Keratinocyte (primary cell): ENCODE results near the gene C1orf232. TPM values are rescaled to one million over a fixed set of nuclear protein-coding genes. Genes with fewer than 3 reads are reported as not detected.
A peak's percentile ranks its signal among the peaks of the same experiment; 100 is the strongest.

ENCODE experiments used
- DNase-seq: peaks from one replicate; pipeline ENCODE4 v3.0.0-alpha.2; 2011; ENCODE audit warnings: low read depth, missing footprints, low spot score
- FAIRE-seq: peaks from 2 replicates; lab custom pipeline; 2011; peaks lifted over from hg19 to GRCh38; lab: Jason Lieb, UNC
- H2AFZ ChIP-seq: 2 replicates; pipeline ENCODE4 v1.6.0; 2012; ENCODE audit warnings: low read length, control low read depth, inconsistent platforms; ENCODE audit not compliant: control insufficient read depth
- H3K27ac ChIP-seq: 2 replicates; pipeline ENCODE4 v1.5.1; 2011; ENCODE audit warnings: low read length; ENCODE audit not compliant: control insufficient read depth, insufficient read depth
- H3K27me3 ChIP-seq: 3 replicates; pipeline ENCODE4 v1.6.0; 2011; ENCODE audit warnings: low read length; ENCODE audit not compliant: control insufficient read depth, insufficient read depth; ENCODE audit errors: extremely low read depth
- H3K36me3 ChIP-seq, 2 experiments: 2 replicates in 1 of 2; 3 replicates in 1 of 2; pipeline ENCODE4 v1.5.1; 2011; ENCODE audit warnings: low read length in 2 of 2, mild to moderate bottlenecking in 1 of 2; ENCODE audit not compliant: control insufficient read depth in 2 of 2, insufficient read depth in 2 of 2; ENCODE audit errors: extremely low read depth in 1 of 2
- H3K4me1 ChIP-seq: 3 replicates; pipeline ENCODE4 v1.5.1; 2011; ENCODE audit warnings: low read length; ENCODE audit not compliant: control insufficient read depth, insufficient read depth; ENCODE audit errors: extremely low read depth
- H3K4me2 ChIP-seq: 3 replicates; pipeline ENCODE4 v1.6.0; 2011; ENCODE audit warnings: low read depth, low read length; ENCODE audit not compliant: control insufficient read depth, insufficient read depth; ENCODE audit errors: extremely low read depth
- H3K4me3 ChIP-seq, 3 experiments: fragments of 200-600 bp in 1 of 3; sonication (generic) in 1 of 3; 2 replicates in 2 of 3; 3 replicates in 1 of 3; pipeline ENCODE4 v1.5.1; 2011 to 2016; ENCODE audit warnings: low read length in 3 of 3, mild to moderate bottlenecking in 3 of 3, control low read depth in 2 of 3, inconsistent platforms in 1 of 3, low read depth in 1 of 3, mixed read lengths in 1 of 3, mixed run types in 1 of 3, moderate library complexity in 1 of 3; ENCODE audit not compliant: control insufficient read depth in 2 of 3, insufficient read depth in 2 of 3; ENCODE audit errors: extremely low read depth in 1 of 3
- H3K79me2 ChIP-seq: 2 replicates; pipeline ENCODE4 v1.6.0; 2012; ENCODE audit warnings: low read length; ENCODE audit not compliant: control insufficient read depth, insufficient read depth
- H3K9ac ChIP-seq: 3 replicates; pipeline ENCODE4 v1.6.0; 2011; ENCODE audit warnings: low read length; ENCODE audit not compliant: control insufficient read depth, insufficient read depth; ENCODE audit errors: extremely low read depth
- H3K9me1 ChIP-seq: 3 replicates; pipeline ENCODE4 v1.6.0; 2011; ENCODE audit warnings: low read length; ENCODE audit not compliant: control insufficient read depth, insufficient read depth; ENCODE audit errors: extremely low read depth
- H3K9me3 ChIP-seq: 2 replicates; pipeline ENCODE4 v1.5.1; 2012; ENCODE audit warnings: low read depth, low read length; ENCODE audit not compliant: control insufficient read depth
- H4K20me1 ChIP-seq: 3 replicates; pipeline ENCODE4 v1.6.0; 2011; ENCODE audit warnings: low read length; ENCODE audit not compliant: control insufficient read depth, insufficient read depth; ENCODE audit errors: extremely low read depth
- EZH2 ChIP-seq: IDR thresholded peaks from one replicate; pipeline ENCODE4 v1.6.1; 2012; ENCODE audit warnings: inconsistent platforms, mild to moderate bottlenecking, low read length, moderate library complexity
- dilution Hi-C: fragments of 300-500 bp; cut with MboI; formaldehyde crosslinking; loops from one replicate; pipeline ENCODE4 v1.7.0; 2020; ENCODE audit warnings: low sequenced_read_pairs; ENCODE audit not compliant: extremely low pct_ligation_motif_present
- polyA plus RNA-seq, 5 experiments: library from polyadenylated mRNA; depleted of rRNA in 3 of 5; stranded (reverse) in 3 of 5; stranded (forward) in 1 of 5; unstranded in 1 of 5; fragments of >200 nt; gene quantifications; 1 replicate in 1 of 5; 2 replicates in 3 of 5; 3 replicates in 1 of 5; pipeline versions ENCODE4 v1.2.1 to v1.2.3, GENCODE V29; 2011 to 2012; ENCODE audit warnings: missing spikeins in 2 of 5, low read depth in 1 of 5, low replicate concordance in 1 of 5
- TF ChIP-seq, protein P1 (sequence below), 3 experiments: IDR thresholded peaks in 1 of 3; conservative IDR thresholded peaks in 1 of 3; optimal IDR thresholded peaks in 1 of 3; 2 replicates in 2 of 3; 3 replicates in 1 of 3; pipeline versions ENCODE3 to v1.5.1; 2011; ENCODE audit warnings: low read length in 3 of 3, mild to moderate bottlenecking in 3 of 3, moderate library complexity in 2 of 3, control low read depth in 1 of 3, inconsistent platforms in 1 of 3; ENCODE audit not compliant: insufficient read depth in 2 of 3; ENCODE audit errors: extremely low read depth in 1 of 3

The C1orf232 gene
- polyA plus RNA-seq, 1 donor (not counting 4 experiments of a cell fraction or from before 2014, with no cell fraction given) = not detected

DNA sequence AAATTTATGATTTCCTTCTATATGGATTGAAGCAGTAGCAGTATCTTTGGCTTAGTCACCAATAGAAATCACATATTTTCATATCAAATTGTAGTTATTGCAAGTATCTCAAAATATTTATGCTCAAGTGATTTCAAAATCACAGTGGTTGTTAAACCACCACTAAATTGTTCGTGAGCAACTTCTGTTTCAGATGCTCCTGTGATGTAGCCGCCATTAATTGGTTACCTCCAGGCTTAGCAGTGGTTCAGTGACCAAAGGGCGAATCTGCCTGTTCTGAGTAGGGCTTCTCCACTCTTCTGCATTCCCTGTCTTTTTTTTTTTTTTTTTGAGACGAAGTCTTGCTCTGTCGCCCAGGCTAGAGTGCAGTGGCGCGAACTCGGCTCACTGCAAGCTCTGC lies 6.6 kb upstream of the C1orf232 start:
- Histone ChIP-seq H3K27me3 (no peaks in the 10 kb centered on the region), H4K20me1 (no peaks in the 10 kb centered on the region), H3K4me1 (peaks cover 24% of the 10 kb centered on the region), H2AFZ (no peak overlapping the region), H3K79me2 (peaks cover 21% of the 10 kb centered on the region), H3K9ac (no peak overlapping the region), H3K27ac (no peak overlapping the region), H3K9me1 (no peaks in the 10 kb centered on the region), H3K4me2 (no peak overlapping the region), H3K36me3 (peaks cover 4 to 11% of the 10 kb centered on the region in 2 experiments), H3K9me3 (no peaks in the 10 kb centered on the region), H3K4me3 (no peak overlapping the region)
- no peak for TF ChIP-seq EZH2
- TF ChIP-seq, protein P1, sequence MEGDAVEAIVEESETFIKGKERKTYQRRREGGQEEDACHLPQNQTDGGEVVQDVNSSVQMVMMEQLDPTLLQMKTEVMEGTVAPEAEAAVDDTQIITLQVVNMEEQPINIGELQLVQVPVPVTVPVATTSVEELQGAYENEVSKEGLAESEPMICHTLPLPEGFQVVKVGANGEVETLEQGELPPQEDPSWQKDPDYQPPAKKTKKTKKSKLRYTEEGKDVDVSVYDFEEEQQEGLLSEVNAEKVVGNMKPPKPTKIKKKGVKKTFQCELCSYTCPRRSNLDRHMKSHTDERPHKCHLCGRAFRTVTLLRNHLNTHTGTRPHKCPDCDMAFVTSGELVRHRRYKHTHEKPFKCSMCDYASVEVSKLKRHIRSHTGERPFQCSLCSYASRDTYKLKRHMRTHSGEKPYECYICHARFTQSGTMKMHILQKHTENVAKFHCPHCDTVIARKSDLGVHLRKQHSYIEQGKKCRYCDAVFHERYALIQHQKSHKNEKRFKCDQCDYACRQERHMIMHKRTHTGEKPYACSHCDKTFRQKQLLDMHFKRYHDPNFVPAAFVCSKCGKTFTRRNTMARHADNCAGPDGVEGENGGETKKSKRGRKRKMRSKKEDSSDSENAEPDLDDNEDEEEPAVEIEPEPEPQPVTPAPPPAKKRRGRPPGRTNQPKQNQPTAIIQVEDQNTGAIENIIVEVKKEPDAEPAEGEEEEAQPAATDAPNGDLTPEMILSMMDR (optimal IDR thresholded peaks at IDR 0.05 in 1 of 3, IDR thresholded peaks at IDR 0.05 in 1 of 3, conservative IDR thresholded peaks at IDR 0.05 in 1 of 3; ENCODE audit: extremely low read depth in 1 of 3, insufficient read depth in 2 of 3, low read length in 3 of 3) = no peak
- FAIRE-seq (no peak), DNase-seq (no peak)
- dilution Hi-C loops = no loop called here

DNA sequence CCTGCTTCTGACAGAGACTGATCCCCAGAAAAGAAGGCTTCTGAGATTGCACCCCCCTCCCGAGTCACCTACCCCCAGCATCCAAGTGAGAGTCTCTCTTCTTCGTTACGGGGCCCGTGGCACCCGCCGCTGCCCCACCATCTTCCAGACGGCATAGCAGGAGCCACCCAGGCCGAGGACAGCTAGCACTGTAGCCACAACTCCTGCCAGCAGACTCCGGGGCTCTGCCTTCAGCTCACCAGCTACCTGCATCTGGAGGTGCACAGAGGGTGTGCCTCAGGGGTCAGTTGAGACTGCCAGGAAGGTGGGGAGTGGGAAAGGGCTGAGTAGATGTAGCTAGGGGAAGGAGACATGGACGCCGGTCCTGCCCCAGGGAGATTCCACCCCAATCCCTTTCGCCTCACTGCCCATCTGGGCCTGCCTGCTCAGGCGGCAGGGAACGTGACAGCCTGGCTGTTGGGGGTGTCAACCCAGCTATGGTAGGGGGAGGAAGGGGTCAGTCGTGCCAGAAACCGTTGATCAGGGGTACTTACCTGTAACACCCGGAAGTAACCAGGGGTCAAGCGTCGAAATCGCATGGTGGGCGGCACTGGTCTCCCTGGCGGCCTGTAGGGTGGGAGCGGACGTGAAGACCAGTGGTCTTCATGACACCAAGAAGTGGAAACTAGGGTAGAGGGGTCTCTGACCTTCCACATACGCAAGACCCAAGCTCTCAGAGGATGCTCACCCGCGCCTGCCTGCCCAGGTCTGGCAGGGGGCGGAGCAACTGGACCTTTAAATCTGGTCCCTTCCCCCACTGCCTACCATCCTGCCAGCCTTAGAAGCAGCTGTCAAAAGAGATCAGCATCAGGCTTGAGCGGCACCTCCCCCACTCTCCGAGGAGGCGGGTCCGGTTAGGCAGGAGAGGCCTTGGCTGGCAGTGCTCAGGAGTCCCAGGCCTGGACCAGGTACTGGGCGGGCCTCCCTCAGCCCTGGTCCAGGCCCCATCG lies 2.6 kb upstream of the C1orf232 start, which contains the start of gene ZNF593OS:
TSS of gene ZNF593OS (minus strand) at position 749 of the 989 bp plus-strand sequence. CDS start at position 578, 171 bp downstream.
- no peaks in the 10 kb centered on the region for H3K9me1 ChIP-seq
- FAIRE-seq = no peak
- H3K79me2 ChIP-seq = peaks cover 17% of the 10 kb centered on the region
- peak within 1 kb of the TSS; percentile 60 for H3K27ac ChIP-seq
- peak within 1 kb of the TSS; percentile 78 for H3K4me2 ChIP-seq
- dilution Hi-C loops = no loop called here
- H3K27me3 ChIP-seq = no peaks in the 10 kb centered on the region
- TF ChIP-seq, protein P1 (optimal IDR thresholded peaks at IDR 0.05 in 1 of 3, IDR thresholded peaks at IDR 0.05 in 1 of 3, conservative IDR thresholded peaks at IDR 0.05 in 1 of 3; ENCODE audit: extremely low read depth in 1 of 3, insufficient read depth in 2 of 3, low read length in 3 of 3) = no peak
- no peak for TF ChIP-seq EZH2
- H3K4me3 ChIP-seq = peak within 1 kb of the TSS; percentile 64 to 94 (median 80)
- no peak for DNase-seq
- peaks cover 11% of the 10 kb centered on the region for H3K4me1 ChIP-seq
- peak within 1 kb of the TSS; percentile 89 for H3K9ac ChIP-seq
- H3K9me3 ChIP-seq = no peaks in the 10 kb centered on the region
- no peak within 1 kb of the TSS for H2AFZ ChIP-seq
- peaks cover 0 to 10% of the 10 kb centered on the region in 2 experiments for H3K36me3 ChIP-seq
- no peaks in the 10 kb centered on the region for H4K20me1 ChIP-seq
